ENCODE measurements around the gene TBL3. TPM values are rescaled to one million over a fixed set of nuclear protein-coding genes. Genes with fewer than 3 reads are reported as not detected.
A peak's percentile ranks its signal among the peaks of the same experiment; 100 is the strongest.

The TBL3 gene
- total and polyA plus RNA-seq, 9 of the 15 experiments (the other 6 are each of a cell fraction or from before 2014, with no cell fraction given): 0.97 to 117 (median 24.5) TPM

GRCh38 chr16:1963806-1964505, 7.9 kb upstream of the TBL3 start (continued):
- TF ChIP-seq ZNF655 (CRISPR knock-in tag; IDR thresholded peaks at IDR 0.05) (no peak), TBL1XR1 (IDR thresholded peaks at IDR 0.05; ENCODE audit: low read length in 2 of 2) (peak in 1 of 2 experiments; percentile 76; a peak in 1 of 4 replicates), PHTF2 (CRISPR knock-in tag; IDR thresholded peaks at IDR 0.05) (no peak), ZNF165 (CRISPR knock-in tag; IDR thresholded peaks at IDR 0.05; ENCODE audit: borderline replicate concordance) (no peak), TCF7L2 (IDR thresholded peaks at IDR 0.05; ENCODE audit: low read depth, low read length) (no peak), MLX (CRISPR knock-in tag; conservative IDR thresholded peaks at IDR 0.05) (no peak), CTCFL (IDR thresholded peaks at IDR 0.05; ENCODE audit: borderline replicate concordance, insufficient read depth, low read depth, low read length, poor library complexity, severe bottlenecking) (peak; percentile 0), EHMT2 (IDR thresholded peaks at IDR 0.05) (no peak), HMGXB4 (CRISPR knock-in tag; IDR thresholded peaks at IDR 0.05) (peak; percentile 71; the same call in 1 of the 2 replicates), SIRT6 (IDR thresholded peaks at IDR 0.05; ENCODE audit: low read depth, low read length) (peak; percentile 20), RBM39 (optimal IDR thresholded peaks at IDR 0.05; ENCODE audit: low read depth, low read length) (no peak), U2AF1 (optimal IDR thresholded peaks at IDR 0.05; ENCODE audit: low read depth, low read length) (no peak), GTF2A2 (tag; IDR thresholded peaks at IDR 0.05) (no peak), CLOCK (CRISPR knock-in tag; IDR thresholded peaks at IDR 0.05; ENCODE audit: borderline replicate concordance) (no peak), IRF2 (CRISPR knock-in tag; IDR thresholded peaks at IDR 0.05) (0 out of 2 replicates have a peak, but pooled peaks have one; percentile 32)
- TF ChIP-seq, protein P1, sequence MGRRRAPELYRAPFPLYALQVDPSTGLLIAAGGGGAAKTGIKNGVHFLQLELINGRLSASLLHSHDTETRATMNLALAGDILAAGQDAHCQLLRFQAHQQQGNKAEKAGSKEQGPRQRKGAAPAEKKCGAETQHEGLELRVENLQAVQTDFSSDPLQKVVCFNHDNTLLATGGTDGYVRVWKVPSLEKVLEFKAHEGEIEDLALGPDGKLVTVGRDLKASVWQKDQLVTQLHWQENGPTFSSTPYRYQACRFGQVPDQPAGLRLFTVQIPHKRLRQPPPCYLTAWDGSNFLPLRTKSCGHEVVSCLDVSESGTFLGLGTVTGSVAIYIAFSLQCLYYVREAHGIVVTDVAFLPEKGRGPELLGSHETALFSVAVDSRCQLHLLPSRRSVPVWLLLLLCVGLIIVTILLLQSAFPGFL (CRISPR knock-in tag; IDR thresholded peaks at IDR 0.05): no peak
